ENCODE results near the gene MRPL53. TPM values are rescaled to one million over a fixed set of nuclear protein-coding genes. Genes with fewer than 3 reads are reported as not detected.

MRPL53 gene
- total and polyA plus RNA-seq, 2 of the 13 experiments (the other 11 are each of a cell fraction or from before 2014, with no cell fraction given) = 34.3 to 51.9 TPM

GRCh38 chr2:74461187-74462053 lies 11.1 kb downstream of the MRPL53 start (continued):
- TF ChIP-seq ZNF260 (CRISPR knock-in tag; IDR thresholded peaks at IDR 0.05; ENCODE audit: borderline replicate concordance, low read depth) (no peak), XRCC5 (optimal IDR thresholded peaks at IDR 0.05; ENCODE audit: low read length) (peak; percentile 80), SRF (IDR thresholded peaks at IDR 0.05; ENCODE audit: low read depth, low read length) (peak; percentile 91), HDAC6 (IDR thresholded peaks at IDR 0.05; ENCODE audit: low read depth, low read length) (no peak), MTF1 (CRISPR knock-in tag; IDR thresholded peaks at IDR 0.05) (no peak), ZNF121 (CRISPR knock-in tag; IDR thresholded peaks at IDR 0.05) (no peak), FOXA3 (CRISPR knock-in tag; IDR thresholded peaks at IDR 0.05) (no peak), NFYB (CRISPR knock-in tag; IDR thresholded peaks at IDR 0.05) (no peak), U2AF2 (IDR thresholded peaks at IDR 0.05; ENCODE audit: low read depth, low read length) (no peak), PPARG (CRISPR knock-in tag; conservative IDR thresholded peaks at IDR 0.05) (no peak), ZNF749 (CRISPR knock-in tag; IDR thresholded peaks at IDR 0.05; ENCODE audit: borderline replicate concordance) (no peak), REST (IDR thresholded peaks at IDR 0.05; ENCODE audit: borderline replicate concordance in 1 of 2, low read depth in 1 of 2, low read length in 2 of 2) (no peak), ARNT (IDR thresholded peaks at IDR 0.05) (no peak), ZBTB14 (CRISPR knock-in tag; IDR thresholded peaks at IDR 0.05) (no peak), CEBPB (IDR thresholded peaks at IDR 0.05; ENCODE audit: borderline replicate concordance, low read depth, low read length) (no peak), KDM3A (CRISPR knock-in tag; IDR thresholded peaks at IDR 0.05; ENCODE audit: low read depth) (no peak), ZNF574 (CRISPR knock-in tag; IDR thresholded peaks at IDR 0.05) (peak; percentile 49; the same call in 1 of the 2 replicates), SP2 (CRISPR knock-in tag; IDR thresholded peaks at IDR 0.05) (peak; percentile 5; the same call in 1 of the 2 replicates), TFE3 (CRISPR knock-in tag; IDR thresholded peaks at IDR 0.05) (no peak), FLYWCH1 (CRISPR knock-in tag; IDR thresholded peaks at IDR 0.05) (no peak), EED (CRISPR knock-in tag; IDR thresholded peaks at IDR 0.05) (no peak)

Measured in HepG2 (cell line).